NCI-H510A (cell line): ENCODE measurements around the gene MYO9B.

Experiments
- DNase-seq: peaks from one replicate; lab custom pipeline; 2025; lab: John Stamatoyannopoulos, UW

The MYO9B gene, protein sequence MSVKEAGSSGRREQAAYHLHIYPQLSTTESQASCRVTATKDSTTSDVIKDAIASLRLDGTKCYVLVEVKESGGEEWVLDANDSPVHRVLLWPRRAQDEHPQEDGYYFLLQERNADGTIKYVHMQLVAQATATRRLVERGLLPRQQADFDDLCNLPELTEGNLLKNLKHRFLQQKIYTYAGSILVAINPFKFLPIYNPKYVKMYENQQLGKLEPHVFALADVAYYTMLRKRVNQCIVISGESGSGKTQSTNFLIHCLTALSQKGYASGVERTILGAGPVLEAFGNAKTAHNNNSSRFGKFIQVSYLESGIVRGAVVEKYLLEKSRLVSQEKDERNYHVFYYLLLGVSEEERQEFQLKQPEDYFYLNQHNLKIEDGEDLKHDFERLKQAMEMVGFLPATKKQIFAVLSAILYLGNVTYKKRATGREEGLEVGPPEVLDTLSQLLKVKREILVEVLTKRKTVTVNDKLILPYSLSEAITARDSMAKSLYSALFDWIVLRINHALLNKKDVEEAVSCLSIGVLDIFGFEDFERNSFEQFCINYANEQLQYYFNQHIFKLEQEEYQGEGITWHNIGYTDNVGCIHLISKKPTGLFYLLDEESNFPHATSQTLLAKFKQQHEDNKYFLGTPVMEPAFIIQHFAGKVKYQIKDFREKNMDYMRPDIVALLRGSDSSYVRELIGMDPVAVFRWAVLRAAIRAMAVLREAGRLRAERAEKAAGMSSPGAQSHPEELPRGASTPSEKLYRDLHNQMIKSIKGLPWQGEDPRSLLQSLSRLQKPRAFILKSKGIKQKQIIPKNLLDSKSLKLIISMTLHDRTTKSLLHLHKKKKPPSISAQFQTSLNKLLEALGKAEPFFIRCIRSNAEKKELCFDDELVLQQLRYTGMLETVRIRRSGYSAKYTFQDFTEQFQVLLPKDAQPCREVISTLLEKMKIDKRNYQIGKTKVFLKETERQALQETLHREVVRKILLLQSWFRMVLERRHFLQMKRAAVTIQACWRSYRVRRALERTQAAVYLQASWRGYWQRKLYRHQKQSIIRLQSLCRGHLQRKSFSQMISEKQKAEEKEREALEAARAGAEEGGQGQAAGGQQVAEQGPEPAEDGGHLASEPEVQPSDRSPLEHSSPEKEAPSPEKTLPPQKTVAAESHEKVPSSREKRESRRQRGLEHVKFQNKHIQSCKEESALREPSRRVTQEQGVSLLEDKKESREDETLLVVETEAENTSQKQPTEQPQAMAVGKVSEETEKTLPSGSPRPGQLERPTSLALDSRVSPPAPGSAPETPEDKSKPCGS (N-terminal part only)

DNA sequence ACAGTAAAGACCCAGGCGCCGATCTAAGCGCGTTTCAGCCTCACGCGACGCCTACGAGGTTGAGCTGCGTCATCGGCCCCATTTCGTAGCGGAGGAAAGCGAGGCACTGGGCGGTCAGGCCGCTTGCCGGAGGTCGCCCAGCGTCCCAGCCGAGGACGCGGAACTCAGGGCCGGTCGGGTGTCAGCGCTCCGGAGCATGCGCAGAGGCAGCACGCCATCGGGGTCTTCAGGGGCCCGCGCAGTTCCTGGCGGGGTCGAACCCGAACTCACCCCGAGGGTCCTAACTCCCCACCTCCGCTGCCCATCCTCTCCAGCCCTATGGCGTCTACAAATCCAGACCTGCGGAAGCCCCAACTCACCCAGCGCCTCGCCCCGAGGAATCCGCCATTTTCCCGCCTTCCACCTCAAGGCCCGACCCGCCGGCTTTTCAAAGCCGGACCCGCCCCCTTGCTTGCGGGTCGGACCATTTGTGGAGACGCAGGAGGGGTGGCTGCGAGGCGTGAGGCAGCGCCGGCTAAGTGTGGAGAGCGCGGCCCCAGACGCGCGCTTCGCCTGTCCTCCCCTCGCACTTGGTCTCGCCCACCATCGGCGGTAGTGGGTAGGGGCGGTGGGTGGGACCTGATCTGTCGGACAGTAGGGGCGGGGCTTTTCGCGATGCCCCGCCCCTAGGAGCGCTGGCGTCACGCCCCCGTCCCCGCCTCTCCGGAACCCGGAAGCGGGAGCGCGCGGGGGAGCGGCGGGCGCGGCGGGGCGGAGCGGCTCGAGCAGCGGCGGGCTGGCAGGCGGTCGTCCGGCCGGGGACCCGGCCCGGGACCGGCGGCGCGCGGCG lies at the start of gene MYO9B, which contains the start of gene HAUS8:
Gene MYO9B, plus strand, starts transcription at position 743 of the 829 bp plus-strand sequence. CDS start 25,941 bp downstream, outside the sequence.
Gene HAUS8, minus strand, starts transcription at position 418 of the 829 bp plus-strand sequence. Its CDS starts 30 bp downstream, at position 388.
- DNase-seq: peak; percentile 98

DNA sequence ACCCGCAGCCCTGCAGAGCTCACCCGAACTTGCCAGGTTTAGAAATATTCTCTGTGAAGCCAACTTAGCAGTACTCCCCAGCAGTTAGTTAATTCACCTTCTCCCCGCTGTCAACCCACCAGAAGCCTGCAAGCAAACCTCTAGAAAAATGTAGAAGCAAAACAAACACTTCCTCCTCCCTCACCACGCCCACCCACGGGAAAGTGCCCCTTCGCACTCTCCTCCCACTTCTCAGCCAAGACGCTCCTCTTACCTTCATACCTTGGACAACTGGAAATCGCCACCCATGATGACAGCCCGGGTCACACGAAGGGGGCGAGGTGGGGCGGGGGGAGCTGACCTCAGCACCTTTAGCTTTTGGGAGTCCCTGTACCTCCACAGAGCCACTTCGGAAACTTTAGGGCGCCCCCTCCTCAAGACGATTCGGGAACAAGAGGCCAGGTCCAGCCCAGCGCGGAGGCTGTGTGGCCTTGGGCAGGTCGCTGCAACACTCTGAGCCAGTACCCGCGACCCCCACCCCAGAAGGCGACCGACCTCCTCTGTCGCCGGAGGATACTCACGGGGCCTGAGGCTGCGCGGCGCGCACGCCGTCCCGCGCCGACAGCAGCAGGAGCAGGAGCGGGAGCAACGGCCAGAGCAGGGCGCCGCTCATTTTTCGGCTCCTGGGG lies 49.5 kb upstream of the MYO9B start:
- no peak for DNase-seq

DNA sequence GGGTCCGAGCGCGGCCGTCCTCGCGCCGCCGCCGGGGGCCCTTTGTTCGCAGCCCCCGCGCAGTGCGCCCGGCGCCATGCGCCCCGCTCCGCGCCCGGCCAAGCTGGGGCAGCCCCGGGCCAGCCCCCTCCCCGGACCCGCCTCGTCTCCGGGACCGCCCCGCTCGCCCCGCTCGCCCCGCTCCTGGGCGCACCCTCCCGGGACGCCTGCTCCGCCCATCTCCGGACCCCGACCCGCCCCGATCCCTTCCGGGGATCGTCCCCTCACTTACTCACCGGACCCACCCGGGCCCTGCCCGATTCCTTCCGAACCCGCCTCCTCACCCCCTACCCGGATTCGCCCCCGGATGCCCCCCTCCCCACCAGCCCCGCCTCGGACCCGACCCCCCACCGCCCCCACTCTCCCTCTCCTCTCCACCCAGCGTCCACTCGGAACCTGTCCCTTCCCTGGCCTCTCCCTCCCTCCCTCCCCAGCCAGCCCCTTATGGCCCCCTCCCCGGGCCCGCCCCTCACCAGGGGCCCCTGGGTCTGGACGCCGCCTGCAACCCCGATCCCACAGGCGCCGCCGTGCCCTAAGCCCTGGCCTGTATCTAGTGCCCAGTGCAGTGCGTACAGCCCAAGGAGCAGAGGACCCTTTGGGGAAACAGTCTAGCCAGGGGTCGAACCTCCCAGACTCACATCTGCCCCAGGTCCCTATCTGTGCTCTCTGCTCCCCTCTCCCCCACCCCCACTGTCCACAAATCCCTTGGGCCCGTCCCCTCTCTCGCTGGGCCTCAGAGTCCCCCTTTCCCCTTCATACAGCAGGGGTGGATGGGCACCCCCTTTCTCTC lies 48.7 kb upstream of the MYO9B start, which contains the start of gene CPAMD8:
Gene CPAMD8, minus strand, starts transcription at position 105 of the 829 bp plus-strand sequence. CDS start 168 bp downstream, outside the sequence.
- no peak for DNase-seq

DNA sequence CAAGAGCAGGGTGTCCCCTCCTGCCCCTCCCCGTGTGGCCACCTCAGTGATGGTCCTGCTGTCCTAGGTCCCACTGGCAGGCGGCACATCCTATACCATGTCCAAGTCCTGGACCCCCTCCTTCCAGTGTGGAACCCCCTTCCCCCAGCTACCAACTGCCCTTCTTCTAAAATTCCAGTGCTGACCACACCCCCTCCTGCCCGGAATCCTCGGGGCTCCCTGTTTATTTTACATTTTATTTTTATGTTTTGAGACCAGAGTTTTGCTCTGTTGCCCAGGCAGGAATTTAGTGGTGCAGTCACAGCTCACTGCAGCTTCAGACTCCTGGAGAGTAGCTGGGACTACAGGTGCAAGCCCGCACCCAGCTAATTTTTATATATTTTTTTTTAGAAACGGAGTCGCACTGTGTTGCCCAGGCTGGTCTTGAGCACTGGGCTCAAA lies 48.0 kb upstream of the MYO9B start:
- DNase-seq: no peak

DNA sequence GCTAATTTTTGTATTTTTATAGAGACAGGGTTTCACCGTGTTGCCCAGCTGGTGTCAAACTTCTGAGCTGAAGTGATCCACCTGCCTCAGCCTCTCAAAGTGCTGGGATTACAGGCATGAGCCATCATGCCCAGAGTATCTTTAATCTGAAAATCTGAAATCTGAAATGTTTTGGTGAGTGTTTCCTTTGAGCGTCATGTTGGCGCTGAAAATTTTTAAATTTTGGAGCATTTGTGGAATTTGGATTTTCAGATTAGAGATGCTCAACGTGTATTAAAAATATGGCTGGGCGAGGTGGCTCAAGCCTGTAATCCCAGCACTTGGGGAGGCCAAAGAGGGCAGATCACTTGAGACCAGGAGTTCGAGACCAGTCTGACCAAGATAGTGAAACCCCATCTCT lies 43.8 kb upstream of the MYO9B start:
- no peak for DNase-seq

DNA sequence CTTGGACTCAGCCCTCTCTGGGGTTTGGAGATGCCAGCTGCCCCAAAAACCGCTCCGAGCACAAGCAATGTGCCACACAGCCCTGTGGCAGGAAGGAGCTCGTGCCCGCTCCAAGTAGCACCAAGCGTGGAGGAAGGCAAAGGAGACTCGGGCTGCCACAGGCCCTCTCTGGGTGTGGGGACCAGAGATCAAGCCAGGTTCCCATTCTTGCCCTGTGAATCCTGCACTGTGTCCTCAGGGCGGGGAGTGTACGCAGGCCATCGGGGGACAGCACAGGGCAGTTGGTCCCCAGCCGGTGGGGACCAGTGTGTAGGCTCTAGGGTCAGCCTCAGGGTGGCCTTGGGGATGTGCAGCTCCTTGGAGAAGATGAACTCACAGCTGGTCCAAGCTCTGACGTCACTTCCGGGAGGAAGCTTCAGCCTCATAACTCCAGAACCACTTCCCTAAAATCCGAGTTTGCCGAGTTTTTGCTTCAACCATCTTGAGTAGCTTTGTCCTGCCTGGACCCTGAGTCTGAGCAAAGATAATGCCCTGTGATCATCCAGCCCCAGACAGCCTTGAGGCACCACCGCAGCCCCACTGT lies 39.6 kb upstream of the MYO9B start:
- no peak for DNase-seq

DNA sequence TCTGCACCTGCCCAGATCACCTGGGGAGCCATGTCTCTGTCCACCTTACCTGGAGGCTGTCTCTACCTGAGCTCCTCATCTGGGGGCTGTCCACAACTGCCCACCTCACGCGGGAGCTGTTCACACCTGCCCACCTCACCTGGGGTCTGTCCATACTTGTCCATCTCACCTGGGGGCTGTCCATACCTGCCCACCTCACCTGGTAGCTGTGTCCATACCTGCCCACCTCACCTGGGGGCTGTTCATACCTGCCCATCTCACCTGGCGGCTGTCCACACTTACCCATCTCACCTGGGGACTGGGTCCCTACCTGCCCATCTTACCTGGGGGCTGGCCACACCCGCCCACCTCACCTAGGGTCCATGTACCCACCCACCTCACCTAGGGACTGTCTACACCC lies 38.9 kb upstream of the MYO9B start:
- no peak for DNase-seq

DNA sequence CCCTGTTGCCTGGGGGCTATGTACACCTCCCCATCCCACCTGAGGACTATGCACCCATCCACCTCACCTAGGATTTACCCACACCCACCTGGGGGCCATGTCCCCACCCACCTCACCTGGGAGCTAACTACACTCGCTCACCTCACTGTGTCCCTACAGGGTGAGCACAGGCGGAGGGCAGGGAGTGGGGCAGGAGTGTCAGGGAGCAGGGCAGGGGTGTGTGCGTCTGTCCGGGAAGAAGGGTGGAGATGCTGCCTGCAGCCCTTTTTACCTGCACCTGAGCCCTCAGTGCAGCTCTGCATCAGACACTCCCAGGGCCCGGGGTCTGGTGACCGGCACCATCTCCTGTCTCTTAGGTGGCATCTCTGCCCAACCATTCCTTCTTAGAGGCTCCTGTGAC lies 38.4 kb upstream of the MYO9B start:
- no peak for DNase-seq

DNA sequence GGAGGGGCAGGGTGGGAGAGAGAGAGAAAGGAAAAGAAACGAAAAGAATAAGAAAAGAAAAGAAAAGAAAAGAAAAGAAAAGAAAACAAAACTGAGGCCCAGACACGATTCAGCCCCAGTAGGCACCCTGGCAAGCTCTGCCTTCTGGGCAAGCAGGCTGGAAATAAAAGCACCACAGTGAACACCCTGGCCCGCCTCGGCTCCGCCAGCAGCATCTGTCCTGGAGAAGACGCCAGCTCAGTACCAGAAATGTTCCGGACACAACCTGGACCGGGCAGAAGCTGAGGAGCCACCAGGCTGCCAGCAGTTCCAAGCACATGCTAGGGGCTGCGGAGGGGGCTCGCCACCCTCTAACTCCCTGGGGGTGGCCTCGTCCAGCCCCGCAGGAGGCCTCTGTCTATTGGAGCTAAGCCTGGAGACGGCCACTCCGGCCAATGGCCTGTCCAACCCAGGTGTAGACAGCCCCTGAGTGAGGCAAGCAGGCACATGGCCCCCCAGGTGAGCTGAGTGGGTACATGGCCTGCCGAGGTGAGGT lies 37.5 kb upstream of the MYO9B start:
- no peak for DNase-seq

DNA sequence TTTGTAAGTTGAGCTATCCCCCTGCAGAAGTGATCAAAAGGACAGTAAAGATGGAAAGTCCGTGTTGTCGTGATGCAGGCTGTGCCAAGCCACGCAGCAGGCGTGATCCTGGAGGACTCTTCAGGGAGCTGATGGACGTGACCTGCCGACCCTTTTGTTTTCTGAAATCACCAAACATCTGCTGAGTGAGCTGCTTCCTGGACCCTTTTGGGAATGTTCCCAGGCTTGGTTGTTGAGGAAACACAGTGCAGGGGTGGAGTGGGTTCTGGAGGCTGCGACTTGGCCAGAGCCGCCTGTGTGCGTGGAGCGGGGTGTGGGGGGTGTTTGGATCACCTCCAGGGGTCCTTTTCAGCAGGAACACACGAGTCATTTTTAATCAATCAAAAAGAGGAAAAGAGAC lies 33.6 kb upstream of the MYO9B start:
- no peak for DNase-seq

DNA sequence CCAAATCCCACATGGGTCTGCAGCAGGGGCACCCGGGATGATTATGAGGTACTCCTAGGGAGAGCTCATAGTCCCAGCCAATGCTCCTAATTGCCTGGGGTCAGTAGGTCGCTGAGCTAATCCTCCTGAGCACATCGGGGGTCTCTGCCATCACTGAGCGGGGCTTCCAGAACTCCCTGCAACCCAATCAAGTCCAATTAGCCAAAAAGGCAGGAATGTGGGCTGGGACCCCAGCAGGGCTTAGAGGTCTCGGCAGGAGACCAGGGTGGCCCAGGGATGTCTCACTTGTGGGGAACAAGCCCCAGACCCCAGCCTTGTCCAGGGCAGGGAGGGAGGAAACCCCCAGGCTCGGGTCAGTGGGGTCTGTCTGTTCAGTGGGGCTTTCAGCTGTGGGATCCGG lies 31.8 kb upstream of the MYO9B start:
- no peak for DNase-seq

DNA sequence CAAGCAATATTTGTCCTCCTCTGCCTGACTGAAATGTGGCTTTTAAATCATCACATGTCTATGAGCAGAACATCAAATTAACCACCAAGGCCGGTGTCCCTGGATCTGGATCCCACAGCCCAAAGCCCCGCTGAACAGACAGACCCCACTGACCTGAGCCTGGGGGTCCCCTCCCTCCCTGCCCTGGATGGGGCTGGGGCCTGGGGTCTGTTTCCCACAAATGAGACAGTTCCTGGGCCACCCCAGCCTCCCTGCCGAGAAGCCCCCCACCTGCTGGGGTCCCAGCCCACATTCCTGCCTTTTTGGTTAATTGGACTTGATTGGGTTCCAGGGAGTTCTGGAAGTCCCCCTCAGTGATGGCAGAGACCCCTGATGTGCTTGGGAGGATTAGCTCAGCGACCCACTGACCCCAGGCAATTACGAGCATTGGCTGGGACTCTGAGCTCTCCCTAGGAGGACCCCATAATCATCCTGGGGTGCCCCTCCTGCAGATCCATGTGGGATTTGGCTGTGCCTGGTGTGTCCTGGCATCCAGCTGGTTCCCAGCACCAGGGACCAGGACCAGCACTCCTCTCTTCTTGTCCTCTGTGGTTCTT lies 29.6 kb upstream of the MYO9B start:
- no peak for DNase-seq

DNA sequence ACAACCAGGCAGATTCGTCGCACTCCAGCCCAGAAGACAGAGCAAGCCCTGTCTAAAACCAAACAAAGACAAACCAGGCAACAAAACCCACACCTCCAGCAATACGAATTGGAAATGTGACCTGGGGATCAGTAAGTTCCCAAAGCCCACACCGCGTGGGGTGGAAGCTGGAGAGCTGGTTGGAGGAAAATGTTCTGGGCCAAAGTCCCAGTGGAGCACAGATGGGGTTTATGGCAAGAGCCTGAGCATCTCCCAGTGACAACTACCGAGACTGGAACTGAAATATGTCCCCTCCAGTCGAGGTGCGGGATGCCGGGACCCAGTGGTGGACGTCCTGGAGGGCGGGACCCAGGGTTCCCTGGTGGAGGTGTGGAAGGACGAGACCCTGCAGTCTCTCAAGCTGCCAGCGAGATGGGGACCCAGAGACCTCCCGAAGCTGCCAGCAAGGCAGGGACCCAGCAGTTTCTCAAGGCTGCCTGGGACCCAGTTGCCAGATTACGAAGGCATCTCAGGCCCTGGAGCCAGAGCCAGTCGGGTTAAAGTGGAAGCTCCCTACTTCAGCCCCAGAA lies 26.6 kb upstream of the MYO9B start:
- no peak for DNase-seq

DNA sequence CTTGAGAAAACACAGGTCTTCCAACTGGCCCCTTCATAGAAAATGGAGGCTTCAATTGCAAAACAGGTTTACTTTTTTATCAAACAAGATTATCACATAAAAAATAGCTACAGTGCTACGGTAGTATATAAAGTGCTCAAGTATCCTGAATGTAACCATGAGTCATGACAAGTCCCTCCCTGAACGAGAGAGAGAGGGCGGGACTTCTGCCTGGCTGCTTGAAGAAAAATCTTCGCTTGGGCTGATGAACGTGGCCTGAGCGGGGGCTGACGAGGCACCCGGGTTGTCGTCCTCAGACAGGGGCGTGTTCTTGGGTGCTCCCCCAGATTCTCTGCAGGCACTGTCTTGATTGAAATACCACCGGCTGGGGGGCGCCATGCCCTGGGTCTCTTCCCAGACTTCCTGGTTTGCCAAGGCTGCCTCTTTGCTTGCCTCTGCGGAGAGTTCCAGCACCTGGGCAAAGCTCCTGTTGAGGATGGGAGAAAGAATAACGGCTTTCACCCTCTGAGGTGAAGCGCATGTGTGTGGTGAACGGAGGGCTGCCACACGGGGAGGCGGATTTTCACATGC lies 25.8 kb upstream of the MYO9B start:
- no peak for DNase-seq

DNA sequence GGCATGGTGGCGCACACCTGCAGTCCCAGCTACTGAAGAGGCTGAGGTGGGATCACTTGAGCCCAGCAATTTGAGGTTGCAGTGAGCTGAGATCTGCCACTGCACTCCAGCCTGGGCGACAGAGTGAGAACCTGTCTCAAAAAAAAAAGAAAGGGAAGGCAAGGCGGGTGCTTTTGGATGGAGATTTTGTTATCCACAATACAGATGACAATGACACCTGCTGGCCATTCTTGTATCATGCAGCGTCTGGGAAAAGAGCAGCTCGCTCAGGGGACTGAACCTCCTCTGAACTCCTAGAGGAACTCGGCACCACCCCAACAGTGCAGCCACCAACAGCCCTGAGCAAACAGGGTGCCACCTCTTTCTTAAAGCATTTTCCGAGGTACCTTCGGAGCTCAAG lies 23.1 kb upstream of the MYO9B start:
- DNase-seq: no peak

DNA sequence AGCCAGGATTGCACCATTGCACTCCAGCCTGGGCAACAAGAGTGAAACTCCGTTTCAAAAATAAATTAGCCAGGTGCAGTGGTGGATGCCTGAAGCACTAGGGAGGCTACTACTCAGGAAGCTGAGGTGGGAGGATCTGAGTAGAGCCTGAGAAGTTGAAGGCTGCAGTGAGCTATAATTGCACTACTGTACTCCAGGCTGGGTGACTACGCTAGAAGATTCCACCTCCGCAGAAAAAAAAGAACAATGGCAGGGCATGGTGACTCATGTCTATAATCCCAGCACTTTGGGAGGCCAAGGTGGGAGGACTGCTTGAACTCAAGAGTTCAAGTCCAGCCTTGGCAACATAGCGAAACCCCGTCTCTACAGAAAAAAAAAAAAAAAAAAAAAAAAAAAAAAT lies 20.8 kb upstream of the MYO9B start:
- DNase-seq: no peak

DNA sequence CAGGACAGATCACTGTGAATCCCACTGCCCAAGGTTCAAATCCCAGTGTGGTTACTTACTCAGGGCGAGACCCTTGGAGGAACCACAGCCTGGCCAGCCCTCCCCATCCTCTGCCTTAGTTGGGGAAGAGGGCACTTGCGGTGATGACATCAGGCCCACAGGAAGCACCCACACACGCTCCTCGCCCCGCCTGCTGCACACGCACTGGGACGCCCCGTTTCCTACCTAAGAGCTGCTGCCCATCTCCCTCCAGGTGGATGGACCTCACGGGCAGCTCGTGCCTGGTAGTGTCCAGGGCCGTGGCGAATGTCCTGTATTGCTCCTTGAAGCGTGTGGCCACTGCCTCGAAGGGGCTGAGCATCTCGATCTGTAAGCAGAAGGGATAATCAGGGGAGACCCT lies 19.9 kb upstream of the MYO9B start:
- no peak for DNase-seq

DNA sequence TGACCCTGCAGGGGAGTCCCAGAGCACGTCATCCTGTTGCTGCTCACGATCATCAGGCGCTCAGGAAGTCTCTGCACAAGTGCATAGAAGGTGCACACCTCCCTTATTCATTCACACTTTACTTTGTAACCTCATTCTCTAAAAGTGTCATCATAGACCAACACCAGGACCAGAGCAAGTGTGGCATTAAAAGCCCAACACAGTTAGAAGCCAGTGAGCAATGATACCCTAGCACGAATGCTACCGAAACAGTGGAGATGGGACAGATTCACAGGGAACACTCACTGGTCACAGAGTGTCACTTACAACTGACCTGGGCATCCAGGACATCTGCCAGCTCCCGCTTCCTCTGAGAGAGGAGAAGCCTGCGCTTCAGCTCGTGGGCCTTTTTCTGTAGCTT lies 17.3 kb upstream of the MYO9B start:
- no peak for DNase-seq
